Measurements from ENCODE around the gene NANS. TPM values are rescaled to one million over a fixed set of nuclear protein-coding genes. Genes with fewer than 3 reads are reported as not detected.

The NANS gene
- total and polyA plus RNA-seq, 4 donors: 23.4 to 55.4 (median 42.8) TPM

DNA sequence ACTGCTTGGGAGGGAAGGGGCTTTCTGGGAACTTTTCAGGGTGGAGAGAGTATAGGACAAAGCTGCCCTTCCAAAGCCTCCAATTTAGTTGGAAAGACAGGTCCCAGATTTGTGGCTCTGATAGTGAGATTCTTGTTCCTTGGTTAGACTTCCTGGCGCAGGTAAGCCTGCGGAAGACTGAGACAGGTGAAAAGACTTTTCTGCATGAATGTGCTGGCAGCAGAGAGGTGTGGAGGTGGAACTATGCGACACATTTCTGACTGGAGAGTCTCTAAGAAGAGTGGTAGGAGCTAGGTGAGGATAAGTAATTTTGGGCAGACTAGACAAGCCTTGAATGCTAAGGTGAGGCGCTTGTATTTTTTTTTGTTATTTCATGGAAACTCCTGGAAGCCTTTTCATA, 29.9 kb downstream of the NANS start:
- Histone ChIP-seq H3K4me3 (ENCODE audit: low read depth in 1 of 3, low read length in 3 of 3) (no peak overlapping the region), H3K27ac (ENCODE audit: low read depth in 1 of 2, low read length in 2 of 2) (no peak overlapping the region), H3K27me3 (ENCODE audit: control insufficient read depth in 4 of 4, insufficient read depth in 4 of 4, low read length in 3 of 4) (no peaks in the 10 kb centered on the region), H3K9ac (ENCODE audit: low read depth in 1 of 2, low read length in 2 of 2) (no peak overlapping the region), H3K9me3 (ENCODE audit: control insufficient read depth in 4 of 4, low read length in 3 of 4) (no peaks in the 10 kb centered on the region), H3K36me3 (ENCODE audit: control insufficient read depth in 4 of 4, insufficient read depth in 3 of 4, low read depth in 1 of 4, low read length in 3 of 4) (peaks cover 3 to 10% (median 5%) of the 10 kb centered on the region in 4 donors), H3K4me1 (ENCODE audit: control insufficient read depth in 4 of 4, insufficient read depth in 4 of 4, low read length in 3 of 4) (peaks cover 7 to 23% (median 17%) of the 10 kb centered on the region in 4 donors)
- WGBS: over 99% methylated on average over 4 of the region's 4 CpGs
- TF ChIP-seq MAX (IDR thresholded peaks at IDR 0.05) (no peak), RAD21 (IDR thresholded peaks at IDR 0.05) (no peak), YY1 (IDR thresholded peaks at IDR 0.05) (no peak), HNF4A (conservative IDR thresholded peaks at IDR 0.05) (no peak), SP1 (IDR thresholded peaks at IDR 0.05) (no peak), EGR1 (IDR thresholded peaks at IDR 0.05; ENCODE audit: low read depth in 2 of 2) (no peak), HNF4G (IDR thresholded peaks at IDR 0.05) (no peak), REST (IDR thresholded peaks at IDR 0.05) (no peak), RXRA (IDR thresholded peaks at IDR 0.05) (no peak), NR2F2 (IDR thresholded peaks at IDR 0.05) (no peak), JUND (IDR thresholded peaks at IDR 0.05) (no peak), FOXA2 (IDR thresholded peaks at IDR 0.05) (no peak), GABPA (IDR thresholded peaks at IDR 0.05 in 1 of 2, conservative IDR thresholded peaks at IDR 0.05 in 1 of 2) (no peak), FOXA1 (IDR thresholded peaks at IDR 0.05) (no peak), ATF3 (IDR thresholded peaks at IDR 0.05) (no peak), TAF1 (conservative IDR thresholded peaks at IDR 0.05) (no peak)
- TF ChIP-seq, protein P1, sequence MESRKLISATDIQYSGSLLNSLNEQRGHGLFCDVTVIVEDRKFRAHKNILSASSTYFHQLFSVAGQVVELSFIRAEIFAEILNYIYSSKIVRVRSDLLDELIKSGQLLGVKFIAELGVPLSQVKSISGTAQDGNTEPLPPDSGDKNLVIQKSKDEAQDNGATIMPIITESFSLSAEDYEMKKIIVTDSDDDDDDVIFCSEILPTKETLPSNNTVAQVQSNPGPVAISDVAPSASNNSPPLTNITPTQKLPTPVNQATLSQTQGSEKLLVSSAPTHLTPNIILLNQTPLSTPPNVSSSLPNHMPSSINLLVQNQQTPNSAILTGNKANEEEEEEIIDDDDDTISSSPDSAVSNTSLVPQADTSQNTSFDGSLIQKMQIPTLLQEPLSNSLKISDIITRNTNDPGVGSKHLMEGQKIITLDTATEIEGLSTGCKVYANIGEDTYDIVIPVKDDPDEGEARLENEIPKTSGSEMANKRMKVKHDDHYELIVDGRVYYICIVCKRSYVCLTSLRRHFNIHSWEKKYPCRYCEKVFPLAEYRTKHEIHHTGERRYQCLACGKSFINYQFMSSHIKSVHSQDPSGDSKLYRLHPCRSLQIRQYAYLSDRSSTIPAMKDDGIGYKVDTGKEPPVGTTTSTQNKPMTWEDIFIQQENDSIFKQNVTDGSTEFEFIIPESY (IDR thresholded peaks at IDR 0.05): no peak
- TF ChIP-seq, protein P2, sequence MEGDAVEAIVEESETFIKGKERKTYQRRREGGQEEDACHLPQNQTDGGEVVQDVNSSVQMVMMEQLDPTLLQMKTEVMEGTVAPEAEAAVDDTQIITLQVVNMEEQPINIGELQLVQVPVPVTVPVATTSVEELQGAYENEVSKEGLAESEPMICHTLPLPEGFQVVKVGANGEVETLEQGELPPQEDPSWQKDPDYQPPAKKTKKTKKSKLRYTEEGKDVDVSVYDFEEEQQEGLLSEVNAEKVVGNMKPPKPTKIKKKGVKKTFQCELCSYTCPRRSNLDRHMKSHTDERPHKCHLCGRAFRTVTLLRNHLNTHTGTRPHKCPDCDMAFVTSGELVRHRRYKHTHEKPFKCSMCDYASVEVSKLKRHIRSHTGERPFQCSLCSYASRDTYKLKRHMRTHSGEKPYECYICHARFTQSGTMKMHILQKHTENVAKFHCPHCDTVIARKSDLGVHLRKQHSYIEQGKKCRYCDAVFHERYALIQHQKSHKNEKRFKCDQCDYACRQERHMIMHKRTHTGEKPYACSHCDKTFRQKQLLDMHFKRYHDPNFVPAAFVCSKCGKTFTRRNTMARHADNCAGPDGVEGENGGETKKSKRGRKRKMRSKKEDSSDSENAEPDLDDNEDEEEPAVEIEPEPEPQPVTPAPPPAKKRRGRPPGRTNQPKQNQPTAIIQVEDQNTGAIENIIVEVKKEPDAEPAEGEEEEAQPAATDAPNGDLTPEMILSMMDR (IDR thresholded peaks at IDR 0.05; ENCODE audit: low read depth, low read length, missing input control): no peak
- DNase-seq (ENCODE audit: low spot score): no peak
